ENCODE measurements around the gene ARHGAP20.
"Not testable (repeated sequence)": the region's sequence is repeated elsewhere in the genome, so short reads cannot be mapped to it uniquely, and the experiment has no call there.

The ARHGAP20 gene

DNA sequence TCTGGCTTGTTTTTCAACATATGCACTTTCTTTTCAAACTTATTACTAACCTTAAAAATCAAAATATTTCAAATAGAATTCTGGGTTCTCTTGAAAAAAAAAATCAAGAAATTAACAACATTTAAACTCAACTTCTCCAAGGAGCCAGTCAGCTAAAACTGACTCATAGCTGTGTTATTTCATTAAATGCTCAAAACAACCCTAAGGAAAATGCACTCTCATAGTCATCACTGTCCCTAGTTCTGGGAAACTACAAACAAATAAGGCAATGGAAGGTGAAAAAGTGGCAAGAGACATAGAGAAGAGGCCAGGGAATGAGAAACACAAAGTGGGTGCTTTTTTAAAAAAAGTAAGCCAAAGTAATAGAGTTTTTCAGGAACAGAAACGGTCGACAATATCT, 4.1 kb upstream of the ARHGAP20 start:
- no peak for DNase-seq

DNA sequence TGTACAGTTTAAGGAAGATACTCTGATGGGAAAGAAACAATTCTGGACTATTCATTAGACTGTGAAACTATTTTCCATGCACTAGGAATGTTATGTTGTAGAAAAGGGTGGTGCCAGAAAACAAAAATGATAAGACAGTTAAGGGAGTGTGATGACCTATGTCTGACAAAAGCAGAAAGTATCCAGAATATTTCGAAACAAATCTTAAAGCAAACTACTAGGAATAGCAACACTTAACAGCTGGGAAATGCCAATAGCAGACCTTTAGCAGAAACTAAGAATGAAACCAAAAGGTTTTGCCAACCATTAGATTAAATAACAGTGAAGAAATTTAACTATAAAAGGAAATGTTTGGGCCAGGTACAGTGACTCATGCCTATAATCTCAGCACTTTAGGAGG, 3.3 kb upstream of the ARHGAP20 start:
- no peak for DNase-seq

DNA sequence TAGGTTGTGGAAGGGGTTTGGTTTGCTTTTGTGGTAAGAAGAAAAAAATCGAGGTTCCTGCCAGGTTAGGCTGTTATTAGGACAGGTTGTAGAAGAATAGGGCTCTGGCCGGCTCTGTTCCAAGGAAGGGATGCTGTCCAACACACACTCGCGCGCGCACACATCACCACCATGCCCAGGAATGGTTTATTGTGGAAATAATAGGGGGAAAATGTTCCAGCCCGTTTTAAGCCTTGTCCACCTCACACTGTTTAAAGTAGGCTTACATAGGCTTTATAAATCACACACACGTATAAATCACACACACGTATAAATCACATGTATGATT, 1.2 kb upstream of the ARHGAP20 start:
- no peak for DNase-seq

DNA sequence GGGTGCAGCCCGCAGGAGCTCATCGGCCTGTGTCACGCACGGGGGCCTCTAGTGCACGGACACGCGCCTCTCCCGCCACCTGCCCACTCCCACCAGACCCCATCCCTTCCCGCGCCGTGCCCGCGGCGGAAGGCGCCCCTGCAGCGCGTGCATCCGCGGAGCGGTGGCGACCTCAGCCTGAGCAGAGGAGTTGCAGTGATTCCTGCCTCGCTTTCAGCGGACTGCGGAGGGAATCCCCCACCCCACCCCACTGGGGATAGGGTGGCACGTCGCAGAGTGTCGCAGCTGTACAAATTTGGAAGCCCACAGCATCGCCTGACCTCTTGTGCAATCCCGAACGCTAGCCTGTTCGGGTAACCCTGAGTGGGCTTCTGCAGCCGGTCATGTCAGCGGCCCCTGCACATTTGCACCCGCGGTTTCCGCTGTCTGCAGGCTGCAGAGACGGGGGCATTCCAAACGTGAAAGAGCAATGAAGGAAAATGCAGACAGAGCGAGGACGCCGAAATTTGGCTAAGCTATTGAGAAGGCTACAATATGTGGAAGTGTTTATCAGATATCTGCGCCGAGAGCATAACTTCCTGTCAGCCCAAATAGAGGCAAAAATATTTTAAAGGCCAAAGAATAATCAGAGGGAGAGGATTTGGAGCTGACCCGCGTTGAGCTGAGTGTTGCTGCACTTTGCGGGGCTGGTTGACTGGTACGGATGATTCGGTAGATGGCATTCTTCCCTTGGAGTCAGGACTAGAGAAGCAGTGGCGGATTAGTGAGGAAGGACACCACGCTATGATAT, 617 bp upstream of the ARHGAP20 start:
- no peak for DNase-seq

DNA sequence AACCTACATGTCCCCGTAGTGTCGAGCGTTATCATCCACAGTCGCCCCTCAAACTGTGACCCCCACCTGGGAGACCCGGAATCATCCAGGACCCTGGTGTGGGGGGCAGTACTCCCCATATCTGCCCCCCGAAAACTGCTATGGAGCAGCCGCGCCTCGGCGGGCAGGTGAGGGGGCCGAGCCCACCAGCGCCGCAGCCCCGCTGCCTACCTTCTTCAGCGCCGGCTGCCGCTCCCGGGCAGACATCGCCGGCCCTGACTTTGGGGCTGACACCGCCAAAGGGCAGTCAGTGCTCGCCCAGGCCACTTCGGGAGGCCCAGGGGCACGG, 825 bp downstream of the ARHGAP20 start:
- no peak for DNase-seq

DNA sequence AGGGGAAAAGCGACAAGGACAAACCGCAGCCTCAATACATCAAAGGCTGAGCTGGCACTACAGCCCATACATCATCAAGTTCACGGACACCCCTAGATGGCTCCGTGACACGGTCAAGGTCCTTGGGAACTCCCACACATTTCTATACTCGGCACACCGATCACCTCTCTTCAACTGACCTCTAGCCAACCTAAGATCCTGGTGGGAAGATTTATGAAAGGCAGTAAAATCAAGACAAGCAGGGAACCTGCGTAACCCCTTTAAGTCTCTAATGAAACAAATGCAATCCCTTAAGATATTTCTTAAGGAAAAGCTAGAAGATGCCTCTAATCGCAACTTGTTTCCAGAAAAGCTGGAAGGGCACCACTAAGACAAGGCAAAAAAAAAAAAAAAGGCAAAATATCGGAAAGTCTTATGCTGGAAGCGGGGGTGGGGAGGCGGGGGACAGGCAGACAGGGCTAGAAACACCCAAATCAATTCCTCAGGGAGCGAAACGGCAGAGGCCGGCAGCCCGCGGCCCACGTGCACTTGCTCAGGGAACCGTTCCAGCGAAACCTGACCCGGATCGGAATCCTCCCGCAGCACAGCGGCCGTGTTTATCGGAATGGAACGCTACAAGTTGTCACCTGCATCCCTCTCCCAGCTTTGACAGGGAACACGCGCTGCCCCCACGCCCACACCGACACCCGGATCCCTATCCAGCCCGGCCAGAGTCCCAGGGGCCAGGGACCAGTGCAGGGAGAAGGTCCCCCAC, 1.4 kb downstream of the ARHGAP20 start:
- no peak for DNase-seq

DNA sequence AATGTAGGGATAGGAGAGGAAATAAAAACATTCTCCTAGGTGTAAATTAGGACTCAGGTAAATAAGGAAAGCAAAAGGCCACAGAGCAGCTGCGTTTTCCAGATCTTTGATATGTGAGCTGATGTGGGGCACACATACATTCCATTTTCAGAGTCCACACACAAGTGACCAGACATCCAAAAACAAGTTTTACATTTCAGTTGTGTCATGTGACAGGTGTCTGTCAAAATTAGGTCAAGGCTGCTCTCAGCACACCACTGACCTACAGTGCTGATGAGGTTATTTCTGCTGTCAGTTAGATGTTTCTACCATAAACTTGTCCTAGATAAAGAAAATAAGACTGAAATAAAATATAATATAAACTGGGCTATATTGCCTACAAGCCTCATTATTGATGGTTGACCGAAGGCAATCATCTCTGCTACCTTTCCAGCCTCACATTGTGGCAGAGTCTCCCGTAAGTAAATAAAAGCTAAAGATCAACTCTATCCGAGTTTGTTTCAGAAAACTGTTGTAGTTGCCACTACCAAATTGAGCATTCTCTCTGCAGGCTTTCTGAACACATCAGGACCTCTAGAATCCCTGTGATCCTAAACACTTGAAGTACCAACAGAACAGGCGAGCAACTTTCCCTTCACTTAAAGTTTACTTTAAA, 7.9 kb downstream of the ARHGAP20 start:
- no peak for DNase-seq

DNA sequence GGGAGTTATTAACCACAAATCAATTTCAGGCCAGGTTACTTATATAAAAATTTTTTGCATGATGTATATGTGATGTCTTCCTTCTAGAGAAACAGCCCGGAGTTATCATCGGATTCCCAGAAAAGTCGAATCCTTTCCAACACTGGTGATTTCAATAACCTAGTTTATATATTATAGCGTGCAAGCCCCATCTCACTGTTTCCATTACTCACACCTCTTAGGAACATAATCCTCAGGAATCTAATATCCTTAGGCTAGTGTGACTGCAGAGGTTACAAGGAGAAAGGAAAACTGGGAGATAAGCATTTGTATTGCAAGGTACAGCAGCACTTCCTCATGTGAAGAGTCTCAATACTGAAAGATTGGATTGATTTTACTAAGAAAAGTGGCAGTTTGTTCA, 20.3 kb downstream of the ARHGAP20 start:
- no peak for DNase-seq

DNA sequence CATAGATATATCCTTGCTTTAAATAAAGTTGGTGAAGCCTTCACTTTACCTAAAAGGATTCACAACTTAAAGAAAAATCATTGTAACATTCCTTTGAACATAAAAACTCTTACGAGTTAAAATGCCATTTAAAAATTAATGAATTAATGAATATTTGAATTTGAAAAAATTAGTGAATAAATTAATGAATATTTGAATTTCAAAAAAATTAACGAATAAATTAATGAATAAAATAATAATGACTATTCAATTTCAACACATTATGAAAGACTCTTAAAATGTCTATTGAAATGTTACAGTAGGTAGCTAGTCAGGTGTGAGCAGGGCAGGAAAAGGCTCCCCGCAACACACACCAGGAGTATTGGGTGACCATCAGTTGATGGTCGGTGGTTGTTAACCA, 22.9 kb downstream of the ARHGAP20 start:
- no peak for DNase-seq

DNA sequence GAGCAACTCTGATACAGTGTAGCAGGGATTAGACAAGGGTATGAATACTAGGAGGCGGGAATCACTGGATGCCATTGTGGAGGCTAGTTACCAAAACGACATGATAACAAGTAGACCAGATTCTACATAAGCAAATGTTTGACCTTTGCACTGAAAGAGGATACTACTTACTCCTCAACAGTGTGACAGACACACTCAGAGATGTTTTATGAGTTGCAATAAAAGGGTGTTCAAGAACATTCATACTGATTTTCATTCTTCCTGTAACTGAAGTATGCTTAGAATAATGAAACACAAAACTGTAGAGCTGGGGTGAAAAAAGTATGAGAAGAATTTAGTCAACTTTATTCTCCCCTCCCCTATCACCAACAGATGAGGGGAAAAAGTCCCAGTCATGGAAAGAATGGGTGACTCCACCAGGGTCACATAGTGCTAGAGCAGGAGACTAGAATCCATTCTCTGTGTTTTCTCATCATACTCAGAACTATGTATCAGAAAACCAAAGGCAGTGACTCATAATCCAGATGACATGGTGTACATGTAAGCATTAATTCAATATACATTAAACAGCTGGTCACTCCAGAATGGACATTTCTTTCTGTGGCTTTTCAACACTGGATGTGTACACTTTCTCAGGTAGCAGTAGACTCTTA, 32.8 kb downstream of the ARHGAP20 start:
- DNase-seq: no peak

DNA sequence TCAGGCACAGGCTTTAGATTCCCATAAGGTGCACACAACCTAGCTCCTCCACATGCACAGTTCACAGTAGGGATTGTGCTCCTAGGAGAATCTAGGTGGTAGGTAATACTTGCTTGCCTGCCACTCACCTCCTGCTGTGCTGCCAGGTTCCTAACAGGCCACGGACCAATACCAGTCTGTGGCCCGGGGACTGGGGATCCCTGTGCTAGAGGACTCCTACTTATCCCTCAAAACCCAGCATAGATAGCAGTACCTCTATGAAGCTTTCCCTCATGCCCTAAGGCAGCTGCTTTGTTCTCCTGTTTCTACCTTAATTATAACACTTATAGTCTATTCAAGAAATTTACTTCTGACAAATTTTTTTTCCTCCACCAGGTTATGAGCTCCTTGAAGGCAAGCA, 36.7 kb downstream of the ARHGAP20 start:
- DNase-seq: no peak

DNA sequence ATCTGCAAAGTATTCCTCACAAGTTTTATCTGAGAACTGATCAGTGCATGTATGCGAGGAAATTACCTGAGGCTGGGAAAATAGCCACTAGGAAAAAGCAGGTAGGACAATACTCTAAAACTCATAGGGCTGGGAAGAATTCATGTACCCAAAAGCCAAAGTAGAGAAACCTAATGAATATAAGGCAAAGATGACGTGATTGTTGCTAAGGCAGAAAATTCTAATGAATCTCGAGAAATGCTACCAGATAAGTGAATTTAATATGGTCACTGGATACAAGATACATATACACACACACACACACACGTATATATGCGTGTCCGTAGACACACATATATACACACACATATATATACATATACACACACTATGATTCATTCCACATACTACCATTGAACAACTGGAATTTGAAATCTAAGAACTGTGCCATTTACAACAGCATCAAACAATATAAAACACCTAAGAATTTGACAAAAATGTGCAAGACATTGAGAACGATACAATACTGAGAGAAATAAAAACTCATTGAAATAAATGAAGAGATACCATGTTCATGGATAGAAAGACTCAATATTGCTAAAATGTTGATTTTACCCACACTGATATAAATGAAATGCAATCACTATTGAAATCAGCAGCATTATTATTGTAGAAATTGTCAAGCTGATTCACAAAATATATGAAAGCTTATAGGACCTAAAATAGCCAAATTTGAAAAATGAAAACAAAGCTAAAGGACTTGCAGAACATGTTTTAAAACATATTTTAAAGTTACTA, 46.4 kb downstream of the ARHGAP20 start:
- DNase-seq: no peak

DNA sequence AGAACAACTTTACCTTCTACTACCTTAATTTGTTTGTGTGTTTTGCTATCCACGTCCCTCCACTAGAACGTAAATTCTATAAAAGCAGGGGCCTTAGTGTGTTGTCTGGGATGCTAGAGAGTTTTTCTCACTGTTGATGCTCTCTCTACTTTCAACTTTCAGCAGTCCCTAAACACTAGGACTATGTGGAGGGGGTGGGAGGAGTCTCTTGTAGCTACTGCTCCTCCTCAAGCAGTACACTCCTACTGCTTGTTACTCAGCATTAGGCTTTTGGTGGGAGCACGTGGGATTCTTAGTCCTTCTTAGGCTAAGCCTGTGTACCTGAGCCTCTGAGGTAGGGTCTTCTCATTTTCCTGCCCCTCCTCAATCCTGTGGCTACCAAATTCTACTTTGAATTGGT, 56.3 kb downstream of the ARHGAP20 start:
- DNase-seq: no peak

DNA sequence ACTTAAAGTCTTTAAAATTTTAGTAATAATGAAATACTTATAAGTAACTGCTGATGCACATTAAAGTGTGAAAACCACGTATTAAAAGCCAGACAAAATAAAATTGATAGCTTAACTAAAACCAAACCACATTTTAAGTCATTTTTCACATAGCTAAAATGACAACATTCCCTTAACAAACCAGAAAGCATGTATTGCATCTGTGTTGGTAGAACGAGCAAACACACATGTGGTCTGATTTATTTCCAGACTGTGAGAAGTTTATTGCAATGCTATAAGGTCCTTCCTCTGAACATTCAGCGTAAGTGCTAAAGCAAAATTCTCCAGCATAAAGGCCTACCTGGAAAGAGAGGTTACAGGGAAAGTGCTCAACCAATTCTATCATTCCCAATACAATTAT, 57.8 kb downstream of the ARHGAP20 start:
- DNase-seq: no peak

DNA sequence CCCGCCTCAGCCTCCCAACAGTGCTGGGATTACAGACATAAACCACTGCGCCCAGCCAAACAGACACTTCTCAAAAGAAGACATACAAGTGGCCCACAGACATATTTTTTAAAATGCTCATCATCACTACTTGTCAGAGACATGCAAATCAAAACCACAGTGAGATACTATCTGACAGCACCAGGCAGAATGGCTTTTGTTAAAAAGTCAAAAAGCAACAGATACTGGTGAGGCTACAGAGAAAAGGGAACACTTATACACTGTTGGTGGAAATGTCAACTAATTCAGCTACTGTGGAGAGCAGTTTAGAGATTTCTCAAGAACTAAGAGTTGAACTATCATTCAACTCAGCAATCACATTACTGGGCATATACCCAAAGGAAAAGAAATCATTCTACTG, 67.0 kb downstream of the ARHGAP20 start:
- no peak for DNase-seq

DNA sequence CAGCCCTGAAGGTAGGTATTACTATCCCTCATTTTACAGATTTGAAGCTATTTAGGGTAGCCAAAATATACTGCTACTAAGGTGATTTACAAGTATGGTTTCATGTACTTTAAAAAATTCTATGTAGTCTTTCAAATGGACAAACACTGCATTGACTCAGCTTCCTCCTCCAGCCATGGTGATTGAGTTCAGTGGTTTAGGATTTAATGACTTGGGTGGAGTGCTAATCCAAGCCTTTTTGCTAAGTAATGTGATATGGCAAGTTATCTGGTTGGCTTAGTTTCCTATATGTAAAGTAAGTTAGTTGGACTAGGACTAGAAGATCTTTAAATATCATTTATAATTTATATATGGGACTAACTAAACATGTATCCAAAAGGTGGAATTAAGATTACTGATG, 77.9 kb downstream of the ARHGAP20 start:
- no peak for DNase-seq

DNA sequence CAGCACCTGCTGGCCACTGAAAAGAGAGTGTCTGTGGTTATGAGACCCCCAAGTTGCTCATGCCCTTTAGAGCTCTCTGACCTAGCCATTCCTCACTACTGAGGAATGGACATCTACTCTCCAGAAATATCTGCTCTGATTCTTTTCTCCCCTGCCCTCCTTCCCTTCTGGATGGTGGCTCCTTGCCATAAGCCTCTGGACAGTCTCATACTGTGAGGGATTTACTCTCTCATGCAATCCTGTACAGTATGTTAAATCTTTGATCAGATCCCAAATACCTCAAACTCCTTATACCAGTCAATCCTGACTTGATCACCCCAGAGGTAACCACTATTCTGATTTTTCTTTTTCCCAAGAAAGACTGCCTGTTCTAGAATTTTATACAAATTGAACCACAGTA, 80.7 kb downstream of the ARHGAP20 start:
- DNase-seq: no peak

DNA sequence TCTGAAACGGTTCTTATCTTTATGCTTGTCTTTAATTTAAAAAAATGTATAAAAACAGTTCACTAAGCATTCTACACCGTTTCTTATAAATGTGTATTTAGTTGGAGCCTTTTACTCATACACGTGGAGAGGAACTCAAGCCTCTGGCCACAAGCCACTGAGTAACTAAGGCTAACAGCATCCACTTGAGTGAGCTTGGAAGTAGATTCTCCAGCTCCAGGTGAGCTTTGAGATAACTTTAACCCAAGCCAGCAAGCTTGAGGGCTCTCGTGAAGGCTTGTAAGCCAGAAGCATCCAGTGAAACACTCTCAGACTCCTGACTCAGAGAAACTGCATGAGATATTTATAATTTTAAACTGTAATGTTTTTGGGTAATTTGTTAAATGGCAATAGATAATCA, 82.6 kb downstream of the ARHGAP20 start:
- DNase-seq: no peak

DNA sequence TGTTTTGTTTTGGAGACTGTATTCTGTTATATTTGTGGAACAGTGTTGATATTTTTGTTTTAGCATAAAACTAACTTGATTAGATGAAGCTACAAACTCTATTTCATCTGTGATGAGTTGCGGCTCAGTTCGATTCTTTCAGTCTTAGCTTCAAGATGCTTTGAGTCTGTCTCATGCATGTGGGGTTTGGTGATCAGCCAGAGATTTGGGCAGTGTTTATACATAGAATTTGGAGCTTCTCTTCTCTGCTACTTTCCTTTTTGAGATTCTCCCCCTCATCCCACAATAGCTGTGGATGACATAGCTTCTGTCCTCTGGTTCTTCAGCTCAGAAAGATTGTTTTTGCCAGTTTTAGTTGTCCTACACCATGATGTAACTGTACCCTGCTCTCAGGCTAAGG, 90.4 kb downstream of the ARHGAP20 start:
- no peak for DNase-seq

DNA sequence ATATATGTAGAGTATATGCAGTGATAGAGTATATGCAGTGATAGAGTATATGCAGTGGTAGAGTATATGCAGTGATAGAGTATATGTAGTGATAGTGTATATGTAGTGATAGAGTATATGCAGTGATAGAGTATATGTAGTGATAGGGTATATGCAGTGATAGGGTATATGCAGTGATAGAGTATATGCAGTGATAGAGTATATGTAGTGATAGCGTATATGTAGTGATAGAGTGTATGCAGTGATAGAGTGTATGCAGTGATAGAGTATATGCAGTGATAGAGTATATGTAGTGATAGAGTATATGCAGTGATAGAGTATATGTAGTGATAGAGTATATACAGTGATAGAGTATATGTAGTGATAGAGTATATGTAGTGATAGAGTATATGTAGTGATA, 92.9 kb downstream of the ARHGAP20 start:
- DNase-seq: not testable (repeated sequence)

DNA sequence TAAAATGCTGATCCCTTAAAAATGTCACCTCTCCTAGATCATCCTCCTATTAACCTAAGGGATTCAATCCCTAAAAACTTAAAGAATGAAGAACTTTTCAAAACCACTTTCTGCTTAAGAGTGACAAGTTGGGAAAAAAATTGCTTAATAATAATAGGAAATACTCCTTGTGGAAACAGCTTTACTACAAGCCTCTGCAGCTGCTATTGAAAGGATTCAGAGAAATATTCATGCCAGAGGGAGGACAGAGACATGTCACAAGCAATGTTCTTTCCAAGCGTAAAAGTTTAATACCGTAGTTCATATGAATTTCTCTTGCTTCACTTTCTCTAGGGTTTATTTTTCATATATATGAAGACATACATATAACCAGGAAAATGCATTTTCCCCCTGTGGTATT, 98.2 kb downstream of the ARHGAP20 start:
- DNase-seq: no peak

DNA sequence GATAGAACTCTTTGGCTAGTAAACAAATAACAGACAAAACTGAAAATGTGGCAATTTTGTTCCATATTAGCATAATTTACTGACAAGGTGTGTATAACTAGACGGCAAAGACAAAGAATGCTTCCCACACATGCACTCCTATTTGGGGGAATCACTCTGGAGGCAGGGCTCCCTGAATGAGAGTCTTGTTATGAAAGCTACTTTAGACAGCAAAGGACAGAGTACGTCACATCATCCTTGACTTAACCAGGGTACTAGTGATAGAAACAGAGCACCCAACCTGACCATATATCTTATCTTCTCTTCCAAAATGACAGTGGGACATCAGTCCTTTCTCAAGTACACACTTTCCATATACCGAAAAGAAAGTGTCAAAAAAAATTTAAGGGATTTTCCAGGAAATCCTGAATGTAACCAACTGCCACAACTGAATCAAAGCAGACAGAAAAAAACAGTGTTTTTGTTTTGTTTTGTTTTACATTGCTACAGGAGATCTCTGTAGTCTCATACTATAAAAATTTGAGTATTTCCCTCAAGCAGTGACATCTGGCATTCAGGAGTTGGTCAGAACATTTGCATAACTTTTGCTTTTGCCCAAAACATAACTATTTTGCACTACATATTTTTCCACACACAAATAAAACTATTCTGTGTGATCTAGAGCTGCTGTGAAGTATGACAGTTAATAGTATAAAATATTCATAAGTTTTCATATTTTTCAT, 98.9 kb downstream of the ARHGAP20 start:
- no peak for DNase-seq

Data from NK-92 treated with Interleukin-12 subunit alpha and Interleukin-12 subunit beta, amount 100 ng/mL, for 24 hours (cell line).